Right lobe of liver (tissue), 4 donors: ENCODE data around the gene RIOK3.

ENCODE experiments used
- CTCF ChIP-seq, 4 donors: fragments of 200-600 bp in 3 of 4; fragments of 450-650 bp in 1 of 4; IDR thresholded peaks; one replicate each; pipeline versions ENCODE4 v1.5.1 to v1.8.0; 2016 to 2022; ENCODE audit warnings: antibody characterized with exemption in 4 of 4, mild to moderate bottlenecking in 2 of 4
- POLR2A ChIP-seq: fragments of 450-650 bp; IDR thresholded peaks from one replicate; pipeline ENCODE4 v1.6.1; 2017; ENCODE audit warnings: antibody characterized with exemption, mild to moderate bottlenecking
- donor health status: DM: no; HTN: no; CAD: no.
- donor health status: DM: no; HTN: no; CAD: no.
- donor health status: DM: no; HTN: yes; CAD: no.

- TF ChIP-seq CTCF (IDR thresholded peaks at IDR 0.05), result peak; percentile 67 to 90 (median 82)
- no peak for TF ChIP-seq POLR2A
These were observed 45.8 kb downstream of the RIOK3 start for GRCh38 chr18:23498877-23499276.
